SJSA1 (cell line): Measurements from ENCODE around the gene SPACDR. TPM values are rescaled to one million over a fixed set of nuclear protein-coding genes. Genes with fewer than 3 reads are reported as not detected.
"Not testable (repeated sequence)": the region's sequence is repeated elsewhere in the genome, so short reads cannot be mapped to it uniquely, and the experiment has no call there.

Experiments
- DNase-seq, 2 experiments: peaks; one replicate each; pipeline ENCODE4 v3.0.0-alpha.2; 2015 to 2020; ENCODE audit warnings: low spot score in 2 of 2, low read depth in 1 of 2
- H3K27ac ChIP-seq: fragments of 250-450 bp; sonication (Bioruptor Pico); 2 replicates; pipeline ENCODE4 v1.5.1; 2020; ENCODE audit warnings: mild to moderate bottlenecking, moderate library complexity
- H3K27me3 ChIP-seq: fragments of 250-450 bp; sonication (Bioruptor Pico); replicated peaks from 2 replicates; pipeline ENCODE4 v1.5.1; 2020; ENCODE audit warnings: mild to moderate bottlenecking, moderate library complexity
- H3K36me3 ChIP-seq: fragments of 250-450 bp; sonication (Bioruptor Pico); 2 replicates; pipeline ENCODE4 v1.5.1; 2020; ENCODE audit warnings: mild to moderate bottlenecking
- H3K4me1 ChIP-seq: fragments of 250-450 bp; sonication (Bioruptor Pico); replicated peaks from 2 replicates; pipeline ENCODE4 v1.6.1; 2021; ENCODE audit warnings: mild to moderate bottlenecking
- H3K4me3 ChIP-seq: fragments of 250-450 bp; sonication (Bioruptor Pico); 2 replicates; pipeline ENCODE4 v1.5.1; 2020; ENCODE audit warnings: mild to moderate bottlenecking
- H3K9me3 ChIP-seq: fragments of 250-450 bp; sonication (Bioruptor Pico); replicated peaks from 2 replicates; pipeline ENCODE4 v1.5.1; 2020; ENCODE audit warnings: mild to moderate bottlenecking
- total RNA-seq: library from RNA; depleted of rRNA; stranded (reverse); fragments of >200 nt; shearing (Covaris generic); gene quantifications from 2 replicates; pipeline ENCODE4 v1.2.3, GENCODE V29; 2014

SPACDR gene
- total RNA-seq, 1 experiment from 2014 or later: 0.66 TPM

DNA sequence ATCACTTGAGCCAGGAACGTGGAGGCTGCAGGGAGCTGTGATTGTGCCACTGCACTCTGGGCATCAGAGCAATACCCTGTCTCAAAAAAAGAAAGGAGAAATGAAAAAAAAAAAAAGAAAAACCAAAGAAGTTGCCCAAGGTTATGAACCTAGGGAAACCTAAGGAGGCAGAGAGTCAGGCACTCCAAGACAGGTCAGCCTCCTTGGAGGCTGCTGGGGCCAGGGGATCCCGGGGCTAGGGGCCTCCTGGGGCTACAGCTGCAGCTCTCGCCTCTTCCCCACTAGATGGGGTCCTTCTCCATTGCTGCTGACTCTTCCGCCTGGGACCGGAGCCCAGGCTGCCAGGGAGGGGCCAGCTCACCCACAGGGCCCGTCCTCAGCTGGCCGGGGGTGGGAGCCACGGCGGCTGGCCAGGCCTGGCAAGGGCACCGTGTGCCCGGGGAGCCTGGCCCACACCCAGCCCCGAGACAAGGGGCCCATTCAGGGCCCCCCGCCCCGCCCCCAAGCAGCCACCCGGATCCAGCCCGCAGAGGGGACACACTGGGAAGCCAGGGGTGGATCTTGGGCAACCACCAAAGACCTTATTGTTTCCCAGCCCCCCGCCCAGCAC is 1.7 kb upstream of the SPACDR start:
- peaks cover 43% of the 10 kb centered on the region for H3K36me3 ChIP-seq
- DNase-seq: peak in 1 of 2 experiments; percentile 71
- no peak overlapping the region for H3K27ac ChIP-seq

DNA sequence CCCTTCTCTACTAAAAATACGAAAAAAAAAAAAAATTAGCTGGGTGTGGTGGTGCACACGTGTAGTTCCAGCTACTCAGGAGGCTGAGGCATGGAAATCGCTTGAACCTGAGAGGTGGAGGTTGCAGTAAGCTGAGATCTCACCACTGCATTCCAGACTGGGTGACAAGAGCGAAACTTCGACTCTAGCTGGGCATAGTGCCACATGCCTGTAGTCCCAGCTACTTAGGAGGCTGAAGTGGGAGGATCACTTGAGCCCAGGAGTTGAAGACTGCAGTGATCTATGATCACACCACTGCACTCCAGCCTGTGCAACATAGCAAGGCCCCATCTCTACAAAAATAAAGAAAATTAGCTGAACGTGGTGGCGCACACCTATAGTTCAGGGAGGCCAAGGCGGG is 1.2 kb upstream of the SPACDR start:
- no peak for DNase-seq
- H3K27ac ChIP-seq: no peak overlapping the region
- peaks cover 13% of the 10 kb centered on the region for H3K4me1 ChIP-seq
- no peaks in the 10 kb centered on the region for H3K9me3 ChIP-seq
- H3K4me3 ChIP-seq: no peak overlapping the region
- H3K36me3 ChIP-seq: peaks cover 38% of the 10 kb centered on the region
- H3K27me3 ChIP-seq: no peaks in the 10 kb centered on the region

More for the DNA sequence above, 1.7 kb upstream of the SPACDR start:
- no peaks in the 10 kb centered on the region for H3K27me3 ChIP-seq
- peaks cover 13% of the 10 kb centered on the region for H3K4me1 ChIP-seq
- no peak overlapping the region for H3K4me3 ChIP-seq
- no peaks in the 10 kb centered on the region for H3K9me3 ChIP-seq

DNA sequence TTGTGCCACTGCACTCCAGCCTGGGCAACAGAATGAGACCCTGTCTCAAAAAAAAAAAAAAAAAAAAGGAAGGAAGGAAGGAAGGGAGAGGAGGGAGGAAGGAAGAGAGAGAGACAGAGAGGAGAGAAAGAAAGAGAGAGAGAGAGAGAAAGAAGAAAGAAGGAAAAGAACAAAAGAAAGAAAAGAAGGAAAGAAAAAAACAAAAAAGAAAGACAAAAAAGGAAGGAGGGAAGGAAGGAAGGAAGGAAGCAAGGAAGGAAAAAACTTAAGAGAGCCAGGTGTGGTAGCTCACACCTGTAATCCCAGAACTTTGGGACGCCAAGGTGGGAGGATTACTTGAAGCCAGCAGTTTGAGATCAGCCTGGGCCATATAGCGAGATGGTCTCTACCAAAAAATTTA is 731 bp upstream of the SPACDR start:
- no peaks in the 10 kb centered on the region for H3K27me3 ChIP-seq
- no peaks in the 10 kb centered on the region for H3K9me3 ChIP-seq
- no peak overlapping the region for H3K4me3 ChIP-seq
- DNase-seq: no peak
- no peak overlapping the region for H3K27ac ChIP-seq
- H3K36me3 ChIP-seq: peaks cover 35% of the 10 kb centered on the region
- H3K4me1 ChIP-seq: peaks cover 13% of the 10 kb centered on the region

DNA sequence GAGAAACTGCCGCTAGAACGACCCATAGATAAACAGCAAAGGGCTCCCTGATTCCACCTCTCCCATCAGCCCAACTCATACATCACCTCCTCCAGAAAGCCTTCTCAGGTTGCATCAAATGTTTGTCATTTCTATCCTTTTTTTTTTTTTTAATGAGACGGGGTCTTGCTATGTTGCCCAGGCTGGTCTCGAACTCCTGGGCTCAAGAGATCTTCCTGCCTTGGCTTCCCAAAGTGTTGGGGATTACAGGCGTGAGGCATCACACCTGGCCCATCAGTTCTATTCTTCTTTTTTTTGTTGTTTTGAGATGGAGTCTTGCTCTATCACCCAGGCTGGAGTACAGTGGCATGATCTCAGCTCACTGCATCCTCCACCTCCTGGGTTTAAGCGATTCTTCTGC is 7.0 kb downstream of the SPACDR start:
- Histone ChIP-seq H3K36me3 (no peaks in the 10 kb centered on the region), H3K9me3 (no peaks in the 10 kb centered on the region), H3K27me3 (no peaks in the 10 kb centered on the region), H3K4me1 (no peaks in the 10 kb centered on the region), H3K27ac (no peak overlapping the region), H3K4me3 (no peak overlapping the region)
- no peak for DNase-seq

DNA sequence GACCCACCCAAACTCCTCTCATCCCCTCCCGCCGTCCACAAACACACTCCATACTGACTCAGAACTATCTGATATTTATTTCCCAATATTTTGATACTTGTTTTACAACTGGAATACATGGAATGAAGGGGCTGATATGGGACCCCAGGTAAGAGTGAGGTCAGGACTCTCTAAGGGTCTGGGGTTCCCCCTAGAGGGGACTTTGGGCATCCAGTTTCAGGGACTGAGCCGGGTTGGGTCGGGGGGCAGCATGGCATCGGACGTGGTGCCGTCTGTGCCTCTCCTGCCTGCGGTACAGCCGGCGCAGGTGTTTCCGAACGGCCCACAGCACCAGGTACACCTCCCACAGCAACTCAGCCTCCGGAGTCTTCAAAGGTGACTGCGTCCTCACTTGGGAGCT is 7.5 kb downstream of the SPACDR start:
- no peak for DNase-seq
- Histone ChIP-seq H3K27ac (no peak overlapping the region), H3K9me3 (no peaks in the 10 kb centered on the region), H3K36me3 (no peaks in the 10 kb centered on the region), H3K4me3 (no peak overlapping the region), H3K4me1 (no peaks in the 10 kb centered on the region), H3K27me3 (no peaks in the 10 kb centered on the region)

DNA sequence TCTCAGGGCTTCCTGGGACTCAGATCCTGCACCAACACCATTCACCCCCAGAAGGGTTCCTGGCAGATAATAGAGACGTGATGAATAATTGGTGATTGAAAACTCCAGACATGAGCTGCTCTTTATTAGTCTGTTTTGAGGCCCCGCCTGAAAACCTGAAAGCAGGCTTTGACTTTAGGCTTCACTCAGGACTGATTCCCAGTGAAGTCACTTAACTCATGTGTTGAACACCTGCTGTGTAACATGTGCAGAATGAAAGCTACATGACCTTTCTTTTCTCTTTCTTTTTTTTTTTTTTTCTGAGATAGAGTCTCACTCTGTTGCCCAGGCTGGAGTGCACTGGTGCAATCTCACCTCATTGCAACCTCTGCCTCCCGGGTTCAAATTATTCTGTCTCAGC is 8.9 kb downstream of the SPACDR start:
- Histone ChIP-seq H3K9me3 (no peaks in the 10 kb centered on the region), H3K36me3 (no peaks in the 10 kb centered on the region), H3K4me3 (no peak overlapping the region), H3K27me3 (no peaks in the 10 kb centered on the region), H3K27ac (no peak overlapping the region), H3K4me1 (peaks cover 7% of the 10 kb centered on the region)
- no peak for DNase-seq

DNA sequence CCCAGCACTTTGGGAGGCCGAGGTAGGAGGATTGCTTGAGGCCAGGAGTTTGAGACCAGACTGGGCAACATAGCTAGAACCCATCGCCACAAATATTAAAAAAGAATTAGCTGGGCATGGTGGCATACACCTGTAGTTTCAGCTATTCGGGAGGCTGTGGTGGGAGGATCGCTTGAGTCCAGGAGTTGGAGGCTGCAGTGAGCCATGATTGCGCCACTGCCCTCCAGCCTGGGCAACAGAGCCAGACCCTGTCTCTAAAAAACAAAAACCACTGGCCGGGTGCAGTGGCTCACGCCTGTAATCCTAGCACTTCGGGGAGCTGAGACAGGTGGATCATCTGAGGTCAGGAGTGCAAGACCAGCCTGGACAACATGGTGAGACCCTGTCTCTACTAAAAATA is 10.2 kb downstream of the SPACDR start:
- not testable (repeated sequence) for H3K9me3 ChIP-seq, H3K36me3 ChIP-seq, H3K4me1 ChIP-seq, DNase-seq, H3K4me3 ChIP-seq, H3K27ac ChIP-seq, H3K27me3 ChIP-seq

DNA sequence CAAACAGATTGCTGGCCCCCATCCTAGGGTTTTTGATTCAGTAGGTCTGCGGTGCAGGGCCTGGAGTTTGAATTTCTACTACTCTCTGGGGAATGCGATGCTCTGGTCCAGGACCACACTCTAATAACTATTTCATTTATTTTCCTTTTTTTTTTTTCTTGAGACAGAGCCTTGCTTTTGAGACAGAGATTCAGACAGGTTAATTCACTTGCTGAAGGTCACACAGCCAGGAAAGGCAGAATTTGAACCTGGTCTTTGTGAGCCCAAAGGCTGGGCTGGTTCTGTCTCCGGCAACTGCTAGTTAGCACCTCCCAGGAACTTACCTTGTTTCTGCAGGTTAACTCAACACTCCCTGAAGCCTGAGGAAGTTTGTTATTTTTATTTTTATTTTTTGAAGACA is 11.5 kb downstream of the SPACDR start:
- H3K27ac ChIP-seq: no peak overlapping the region
- peaks cover 7% of the 10 kb centered on the region for H3K4me1 ChIP-seq
- DNase-seq: no peak
- H3K36me3 ChIP-seq: no peaks in the 10 kb centered on the region
- H3K27me3 ChIP-seq: no peaks in the 10 kb centered on the region
- no peaks in the 10 kb centered on the region for H3K9me3 ChIP-seq
- no peak overlapping the region for H3K4me3 ChIP-seq

DNA sequence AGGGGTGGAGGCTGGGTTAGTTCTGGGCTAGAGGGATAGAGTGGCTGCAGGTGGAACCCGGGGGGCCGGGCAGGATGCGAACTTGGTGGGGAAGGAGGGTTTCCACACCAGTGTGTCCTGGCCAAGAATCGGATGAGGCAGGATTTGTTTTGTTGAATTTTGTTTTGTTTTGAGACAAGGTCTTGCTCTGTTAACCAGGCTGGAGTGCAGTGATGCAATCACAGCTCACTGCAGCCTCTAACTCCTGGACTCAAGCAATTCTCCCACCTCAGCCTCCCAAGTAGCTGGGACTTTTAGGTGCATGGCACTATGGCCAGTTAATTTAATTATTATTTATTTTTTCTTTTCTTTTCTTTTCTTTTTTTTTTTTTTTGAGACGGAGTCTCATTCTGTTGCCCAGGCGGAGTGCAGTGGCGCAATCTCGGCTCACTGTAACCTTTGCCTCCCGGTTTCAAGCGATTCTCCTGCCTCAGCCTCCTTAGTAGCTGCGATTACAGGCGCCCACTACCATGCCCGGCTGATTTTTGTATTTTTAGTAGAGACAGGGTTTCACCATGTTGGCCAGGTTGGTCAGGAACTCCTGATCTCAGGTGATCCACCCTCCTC is 14.8 kb downstream of the SPACDR start:
- Histone ChIP-seq H3K36me3 (no peaks in the 10 kb centered on the region), H3K27ac (no peak overlapping the region), H3K4me3 (no peak overlapping the region), H3K27me3 (no peaks in the 10 kb centered on the region), H3K4me1 (peaks cover 17% of the 10 kb centered on the region), H3K9me3 (no peaks in the 10 kb centered on the region)
- no peak for DNase-seq

DNA sequence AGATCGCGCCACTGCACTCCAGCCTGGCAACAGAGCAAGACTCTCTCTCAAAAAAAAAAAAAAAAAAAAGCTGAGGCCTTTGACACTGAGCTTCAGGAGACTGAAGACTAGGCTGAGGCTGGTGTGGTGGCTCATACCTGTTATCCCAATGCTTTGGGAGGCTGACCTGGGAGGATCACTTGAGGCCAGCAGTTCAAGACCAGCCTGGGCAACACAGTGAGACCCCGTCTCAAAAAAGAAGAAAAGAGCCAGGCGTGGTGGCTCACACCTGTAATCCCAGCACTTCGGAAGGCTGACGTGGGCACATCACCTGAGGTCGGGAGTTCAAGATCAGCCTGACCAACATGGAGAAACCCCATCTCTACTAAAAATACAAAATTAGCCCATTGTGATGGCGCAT is 16.7 kb downstream of the SPACDR start:
- not testable (repeated sequence) for H3K4me3 ChIP-seq, H3K9me3 ChIP-seq, H3K36me3 ChIP-seq, H3K27me3 ChIP-seq, H3K27ac ChIP-seq, DNase-seq
- H3K4me1 ChIP-seq: peaks cover 36% of the 10 kb centered on the region

DNA sequence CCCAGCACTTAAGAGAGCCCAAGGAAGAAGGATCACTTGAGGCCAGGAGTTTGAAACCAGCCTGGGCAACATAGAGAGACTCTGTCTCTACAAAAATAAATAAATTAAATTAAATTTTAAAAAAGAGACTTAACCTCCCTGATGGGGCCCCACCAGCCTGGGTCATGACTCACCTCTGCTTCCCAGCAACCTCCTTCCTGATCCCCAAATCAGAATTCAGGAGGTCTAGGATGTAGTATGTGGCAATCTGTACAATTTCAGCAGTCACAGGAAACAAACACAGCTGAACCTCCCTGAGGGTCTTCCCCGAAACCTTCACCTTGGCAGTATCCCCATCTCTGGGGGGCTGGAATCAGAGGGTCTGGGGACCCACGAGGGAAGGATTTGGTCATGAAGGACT is 18.0 kb downstream of the SPACDR start:
- Histone ChIP-seq H3K9me3 (no peaks in the 10 kb centered on the region), H3K36me3 (no peaks in the 10 kb centered on the region), H3K27me3 (no peaks in the 10 kb centered on the region), H3K27ac (no peak overlapping the region), H3K4me1 (peaks cover 40% of the 10 kb centered on the region), H3K4me3 (no peak overlapping the region)
- DNase-seq: no peak

DNA sequence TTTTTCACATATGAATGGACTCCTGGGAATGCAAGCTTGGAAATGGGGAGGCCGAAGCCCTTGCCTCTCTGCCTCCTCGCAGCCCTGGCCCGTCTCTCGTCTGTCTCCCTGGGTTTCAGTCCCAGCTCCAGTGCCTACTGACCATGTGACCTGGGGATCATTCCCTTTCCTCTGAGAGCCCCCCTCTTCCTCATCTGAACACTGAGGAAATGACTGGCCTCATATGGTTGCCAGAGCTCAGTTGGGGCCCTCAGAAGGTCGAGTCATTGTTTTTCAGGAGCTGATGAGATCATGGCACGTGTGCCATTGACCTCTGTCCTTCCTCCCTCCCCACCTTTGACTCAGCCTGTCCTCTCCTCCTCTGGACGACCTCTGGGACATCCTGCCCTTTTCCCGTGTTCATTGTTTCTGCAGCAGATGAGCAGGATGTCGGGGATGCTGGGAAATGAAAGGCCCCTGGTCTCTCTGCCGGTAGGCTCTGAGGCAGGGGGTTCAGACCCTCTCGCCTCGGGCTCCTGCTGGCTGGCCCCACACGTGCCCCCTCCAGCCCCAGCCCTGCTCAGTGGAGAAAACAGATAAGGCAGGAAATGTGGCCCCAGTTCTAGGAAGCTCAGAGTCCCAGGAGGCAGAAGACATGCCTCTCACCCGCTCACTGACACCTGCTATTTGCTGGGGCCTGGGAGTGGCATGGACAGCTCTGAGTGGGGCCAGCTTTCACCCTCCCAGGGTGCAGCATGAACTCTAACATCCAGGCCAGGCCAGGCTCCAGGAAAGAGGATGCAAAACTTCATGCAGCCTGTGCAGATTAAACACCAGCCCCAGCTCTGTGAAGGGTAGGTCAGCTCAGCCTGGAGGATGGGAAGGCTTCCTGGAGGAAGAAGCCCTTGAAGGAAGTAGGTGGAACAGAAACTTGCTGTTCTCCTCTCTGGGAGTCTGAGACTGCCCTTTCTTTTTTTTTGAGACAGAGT is 19.5 kb downstream of the SPACDR start:
- H3K9me3 ChIP-seq: no peaks in the 10 kb centered on the region
- H3K27ac ChIP-seq: peak overlapping the region; percentile 25; the same call in 1 of the 2 replicates
- no peaks in the 10 kb centered on the region for H3K36me3 ChIP-seq
- no peaks in the 10 kb centered on the region for H3K27me3 ChIP-seq
- no peak overlapping the region for H3K4me3 ChIP-seq
- H3K4me1 ChIP-seq: peaks cover 46% of the 10 kb centered on the region
- DNase-seq: peak in 1 of 2 experiments; percentile 39

DNA sequence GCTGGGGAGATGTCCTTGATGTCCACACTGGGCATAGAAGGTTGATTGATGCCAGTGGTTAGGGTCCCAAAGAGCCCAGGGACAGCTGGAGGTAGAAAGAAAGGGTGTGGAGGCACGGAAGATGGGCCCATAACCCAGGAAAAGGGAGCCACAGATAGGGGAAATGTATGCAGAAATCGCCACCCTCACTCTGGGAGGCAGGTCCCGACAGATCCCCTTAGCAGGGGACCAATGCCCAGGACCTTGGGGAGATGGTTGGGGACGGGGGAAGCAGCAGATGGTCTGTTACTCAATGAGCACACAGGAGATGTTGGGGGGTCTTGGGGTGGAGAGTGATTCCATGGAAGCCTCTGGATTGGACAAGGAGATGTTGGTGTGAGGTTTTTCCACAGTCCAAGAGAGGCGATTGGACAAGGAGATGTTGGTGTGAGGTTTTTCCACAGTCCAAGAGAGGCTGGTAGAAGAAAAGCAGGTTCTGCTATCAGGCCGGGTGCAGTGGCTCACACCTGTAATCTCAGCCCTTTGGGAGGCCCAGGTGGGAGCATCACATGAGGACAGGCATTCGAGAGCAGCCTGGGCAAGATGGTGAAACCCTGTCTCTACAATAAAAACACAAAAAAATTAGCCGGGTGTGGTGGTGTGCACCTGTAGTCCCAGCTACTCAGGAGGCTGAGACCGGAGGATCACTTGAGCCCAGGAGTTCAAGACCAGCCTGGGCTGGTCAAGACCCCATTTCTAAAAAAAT is 20.8 kb downstream of the SPACDR start:
- H3K36me3 ChIP-seq: no peaks in the 10 kb centered on the region
- no peak for DNase-seq
- peaks cover 54% of the 10 kb centered on the region for H3K4me1 ChIP-seq
- H3K9me3 ChIP-seq: no peaks in the 10 kb centered on the region
- no peak overlapping the region for H3K4me3 ChIP-seq
- no peaks in the 10 kb centered on the region for H3K27me3 ChIP-seq
- H3K27ac ChIP-seq: no peak overlapping the region
